Neuron (in vitro differentiated cells): Measurements from ENCODE around the gene DBNDD1.
"Not testable (repeated sequence)": the region's sequence is repeated elsewhere in the genome, so short reads cannot be mapped to it uniquely, and the experiment has no call there.

Experiments
- H2AFZ ChIP-seq: one replicate; pipeline ENCODE4 v1.6.1; 2013; ENCODE audit warnings: low read depth, mild to moderate bottlenecking, inconsistent platforms, low read length, moderate library complexity
- H3K27me3 ChIP-seq: one replicate; pipeline ENCODE4 v1.6.1; 2013; ENCODE audit warnings: low read length; ENCODE audit not compliant: insufficient read depth
- H3K36me3 ChIP-seq: one replicate; pipeline ENCODE4 v1.6.1; 2013; ENCODE audit warnings: low read length; ENCODE audit not compliant: insufficient read depth
- H3K4me1 ChIP-seq: one replicate; pipeline ENCODE4 v1.6.1; 2013; ENCODE audit warnings: low read length; ENCODE audit not compliant: insufficient read depth
- H3K4me3 ChIP-seq: 2 replicates; pipeline ENCODE4 v1.5.1; 2013; ENCODE audit warnings: mild to moderate bottlenecking, low read length, moderate library complexity
- H3K9me3 ChIP-seq: one replicate; pipeline ENCODE4 v1.6.1; 2013; ENCODE audit warnings: low read length

DBNDD1 gene

DNA sequence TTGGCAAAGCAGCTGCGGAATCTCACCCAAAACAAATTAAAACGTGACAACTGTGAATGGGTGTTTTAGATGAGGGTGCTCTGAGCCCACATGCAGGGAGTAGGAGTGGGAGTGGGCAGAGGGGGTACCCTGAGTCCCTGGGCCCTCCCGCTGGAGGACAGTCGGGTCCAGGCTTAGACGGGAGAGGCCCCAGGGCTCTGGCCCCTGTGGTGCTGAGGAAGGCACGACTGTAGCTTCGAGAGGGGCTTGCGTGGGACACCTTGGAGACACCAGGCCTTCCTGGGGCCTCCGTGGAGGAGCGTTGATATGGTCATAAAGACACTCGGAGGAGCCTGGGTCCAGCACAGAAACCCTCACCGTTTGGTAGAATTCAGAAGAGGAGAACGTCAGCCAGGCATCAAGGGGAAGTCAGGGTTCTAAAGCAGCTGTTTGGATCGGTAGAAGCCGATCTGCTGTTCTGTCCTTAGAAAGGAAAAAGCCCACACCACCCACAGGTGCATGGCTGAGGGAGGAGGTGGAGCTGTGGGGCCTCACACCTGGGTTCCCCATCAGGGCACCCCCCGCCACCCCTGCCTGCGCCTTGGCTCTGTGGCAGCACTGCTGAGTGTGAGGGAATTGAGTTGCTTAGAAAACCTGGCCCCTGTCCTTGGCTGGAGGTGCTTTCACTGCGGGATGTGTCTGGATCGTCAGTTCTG is 18.4 kb downstream of the DBNDD1 start:
- Histone ChIP-seq H3K9me3 (no peaks in the 10 kb centered on the region), H3K27me3 (no peaks in the 10 kb centered on the region)

DNA sequence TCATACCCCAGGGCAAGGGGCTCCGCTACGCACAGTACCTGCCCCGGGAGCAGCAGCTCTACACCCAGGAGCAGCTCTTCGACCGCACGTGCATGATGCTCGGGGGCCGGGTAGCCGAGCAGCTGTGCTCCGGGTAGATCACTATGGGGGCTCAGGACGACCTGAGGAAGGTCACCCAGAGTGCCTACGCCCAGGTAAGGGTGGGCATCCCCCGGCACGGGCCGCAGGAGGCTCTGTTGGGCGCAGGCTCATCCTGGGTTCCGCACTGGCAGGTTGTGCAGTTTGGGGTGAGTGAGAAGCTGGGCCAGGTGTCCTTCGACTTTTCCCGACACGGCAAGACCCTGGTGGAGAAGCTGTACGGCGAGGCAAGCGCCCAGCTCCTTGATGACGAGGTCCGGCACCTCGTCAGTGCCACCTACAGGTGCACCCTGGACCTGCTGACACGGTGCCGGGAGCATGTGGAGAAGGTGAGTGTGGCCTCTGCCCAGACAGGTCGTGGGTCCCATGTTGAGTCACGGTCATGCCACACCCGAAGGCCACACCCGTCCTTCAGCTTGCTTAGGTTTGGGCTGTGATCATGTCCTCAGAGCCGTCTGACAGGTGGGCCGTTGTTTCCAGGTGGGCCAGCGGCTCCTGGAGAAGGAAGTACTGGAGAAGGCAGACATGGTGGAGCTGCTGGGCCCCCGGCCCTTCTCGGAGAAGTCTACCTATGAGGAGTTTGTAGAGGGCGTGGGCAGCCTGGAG is 19.3 kb downstream of the DBNDD1 start:
- H3K4me3 ChIP-seq = no peak overlapping the region
- no peak overlapping the region for H2AFZ ChIP-seq
- H3K4me1 ChIP-seq = no peaks in the 10 kb centered on the region
- peaks cover 37% of the 10 kb centered on the region for H3K36me3 ChIP-seq
- peaks cover 6% of the 10 kb centered on the region for H3K9me3 ChIP-seq
- H3K27me3 ChIP-seq = no peaks in the 10 kb centered on the region

More for the DNA sequence above, 18.4 kb downstream of the DBNDD1 start:
- Histone ChIP-seq H2AFZ (no peak overlapping the region), H3K36me3 (peaks cover 29% of the 10 kb centered on the region), H3K4me1 (no peaks in the 10 kb centered on the region), H3K4me3 (no peak overlapping the region)

DNA sequence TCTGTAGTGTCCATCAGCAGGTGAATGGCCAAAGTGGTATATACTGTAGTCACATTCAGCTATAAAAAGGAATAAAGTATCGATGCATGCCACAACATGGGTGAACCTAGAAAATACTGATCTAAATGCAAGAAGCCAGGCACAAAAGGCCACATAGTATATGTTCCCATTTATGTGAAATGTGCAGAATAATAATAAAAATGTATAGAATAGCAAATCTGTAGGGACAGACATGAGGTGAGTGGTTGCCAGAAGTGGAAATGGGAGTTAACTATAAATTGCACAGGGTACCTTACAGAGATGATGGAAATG is 23.1 kb downstream of the DBNDD1 start:
- no peak overlapping the region for H2AFZ ChIP-seq
- no peaks in the 10 kb centered on the region for H3K4me1 ChIP-seq
- H3K27me3 ChIP-seq = no peaks in the 10 kb centered on the region
- H3K36me3 ChIP-seq = peaks cover 73% of the 10 kb centered on the region
- H3K4me3 ChIP-seq = no peak overlapping the region
- H3K9me3 ChIP-seq = peaks cover 14% of the 10 kb centered on the region

DNA sequence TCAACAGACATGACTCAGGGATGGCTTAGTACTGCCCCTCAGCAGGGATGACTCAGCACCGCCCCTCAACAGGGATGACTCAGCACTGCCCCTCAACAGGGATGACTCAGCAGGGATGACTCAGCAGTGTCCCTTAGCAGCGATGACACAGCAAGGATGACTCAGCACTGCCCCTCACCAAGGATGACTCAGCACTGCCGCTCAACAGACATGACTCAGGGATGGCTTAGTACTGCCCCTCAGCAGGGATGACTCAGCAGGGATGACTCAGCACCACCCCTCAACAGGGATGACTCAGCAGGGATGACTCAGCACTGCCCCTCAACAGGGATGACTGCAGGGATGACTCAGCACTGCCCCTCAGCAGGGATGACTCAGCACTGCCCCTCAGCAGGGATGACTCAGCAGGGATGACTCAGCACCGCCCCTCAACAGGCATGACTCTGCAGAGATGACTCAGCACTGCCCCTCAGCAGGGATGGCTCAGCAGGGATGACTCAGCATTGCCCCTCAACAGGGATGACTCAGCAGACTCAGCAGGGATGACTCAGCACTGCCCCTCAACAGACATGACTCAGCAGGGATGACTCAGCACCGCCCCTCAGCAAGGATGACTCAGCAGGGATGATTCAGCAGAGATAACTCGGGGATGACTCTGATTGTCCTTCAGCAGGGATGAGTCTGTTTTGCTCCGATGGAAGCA is 23.6 kb downstream of the DBNDD1 start:
- H2AFZ ChIP-seq, H3K4me3 ChIP-seq, H3K4me1 ChIP-seq, H3K27me3 ChIP-seq: not testable (repeated sequence)
- peaks cover 14% of the 10 kb centered on the region for H3K9me3 ChIP-seq
- peaks cover 78% of the 10 kb centered on the region for H3K36me3 ChIP-seq

DNA sequence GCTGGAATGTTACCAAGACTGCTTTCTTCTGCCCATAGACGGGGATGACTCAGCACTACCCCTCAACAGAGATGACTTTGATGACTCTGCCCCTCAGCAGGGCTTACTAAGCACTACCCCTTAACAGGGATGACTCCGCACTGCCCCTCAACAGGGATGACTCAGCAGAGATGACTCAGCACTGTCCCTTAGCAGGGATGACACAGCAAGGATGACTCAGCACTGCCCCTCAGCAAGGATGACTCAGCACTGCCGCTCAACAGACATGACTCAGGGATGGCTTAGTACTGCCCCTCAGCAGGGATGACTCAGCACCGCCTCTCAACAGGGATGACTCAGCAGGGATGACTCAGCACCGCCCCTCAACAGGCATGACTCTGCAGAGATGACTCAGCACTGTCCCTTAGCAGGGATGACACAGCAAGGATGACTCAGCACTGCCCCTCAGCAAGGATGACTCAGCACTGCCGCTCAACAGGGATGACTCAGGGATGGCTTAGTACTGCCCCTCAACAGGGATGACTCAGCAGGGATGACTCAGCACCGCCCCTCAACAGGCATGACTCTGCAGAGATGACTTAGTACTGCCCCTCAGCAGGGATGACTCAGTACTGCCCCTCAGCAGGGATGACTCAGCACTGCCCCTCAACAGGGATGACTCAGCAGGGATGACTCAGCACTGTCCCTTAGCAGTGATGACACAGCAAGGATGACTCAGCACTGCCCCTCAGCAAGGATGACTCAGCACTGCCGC is 24.4 kb downstream of the DBNDD1 start:
- H3K36me3 ChIP-seq = peaks cover 77% of the 10 kb centered on the region

DNA sequence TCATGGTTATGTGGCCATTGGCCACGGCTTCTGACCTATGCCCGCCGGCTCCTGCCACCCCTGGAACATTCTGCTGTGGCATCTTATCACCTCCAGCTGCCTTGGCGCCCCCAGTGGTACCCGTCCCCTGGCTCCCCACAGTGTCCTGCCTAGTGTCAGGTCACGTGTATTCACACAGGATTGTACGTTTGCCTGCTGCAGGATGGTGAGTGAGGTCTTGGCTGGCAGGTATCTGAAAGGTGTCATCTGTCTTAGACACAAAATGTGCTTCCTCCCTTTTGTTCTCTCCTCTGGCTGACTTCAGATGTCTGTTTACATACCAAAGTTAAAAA is 24.9 kb downstream of the DBNDD1 start:
- Histone ChIP-seq H3K4me3 (no peak overlapping the region), H3K4me1 (no peaks in the 10 kb centered on the region), H3K36me3 (peaks cover 73% of the 10 kb centered on the region), H3K27me3 (no peaks in the 10 kb centered on the region), H2AFZ (no peak overlapping the region), H3K9me3 (peaks cover 14% of the 10 kb centered on the region)

More for the DNA sequence above, 24.4 kb downstream of the DBNDD1 start:
- H2AFZ ChIP-seq, H3K27me3 ChIP-seq, H3K4me1 ChIP-seq, H3K4me3 ChIP-seq: not testable (repeated sequence)
- peaks cover 14% of the 10 kb centered on the region for H3K9me3 ChIP-seq

DNA sequence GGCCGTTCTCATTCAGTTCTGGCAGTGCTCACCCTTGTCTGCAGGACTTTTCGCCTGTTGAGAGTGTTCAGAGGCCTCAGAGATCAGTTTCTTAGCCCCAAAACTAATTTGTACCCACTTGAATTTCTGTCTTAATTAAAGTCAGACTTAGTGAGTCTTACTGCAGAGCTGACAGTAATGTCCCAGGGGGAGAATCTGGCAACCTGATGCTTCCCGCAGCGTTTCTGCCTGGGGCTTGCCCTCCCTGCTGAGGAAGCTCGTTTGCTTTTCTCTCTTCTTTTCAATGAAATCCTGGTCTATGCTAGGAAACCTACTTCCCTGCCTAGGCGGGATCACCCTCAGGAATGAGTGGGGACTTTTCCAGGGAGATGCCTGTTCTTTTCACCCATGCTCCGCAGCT is 25.3 kb downstream of the DBNDD1 start:
- Histone ChIP-seq H3K27me3 (no peaks in the 10 kb centered on the region), H3K36me3 (peaks cover 74% of the 10 kb centered on the region), H3K4me1 (no peaks in the 10 kb centered on the region), H2AFZ (no peak overlapping the region), H3K9me3 (peaks cover 14% of the 10 kb centered on the region), H3K4me3 (no peak overlapping the region)

DNA sequence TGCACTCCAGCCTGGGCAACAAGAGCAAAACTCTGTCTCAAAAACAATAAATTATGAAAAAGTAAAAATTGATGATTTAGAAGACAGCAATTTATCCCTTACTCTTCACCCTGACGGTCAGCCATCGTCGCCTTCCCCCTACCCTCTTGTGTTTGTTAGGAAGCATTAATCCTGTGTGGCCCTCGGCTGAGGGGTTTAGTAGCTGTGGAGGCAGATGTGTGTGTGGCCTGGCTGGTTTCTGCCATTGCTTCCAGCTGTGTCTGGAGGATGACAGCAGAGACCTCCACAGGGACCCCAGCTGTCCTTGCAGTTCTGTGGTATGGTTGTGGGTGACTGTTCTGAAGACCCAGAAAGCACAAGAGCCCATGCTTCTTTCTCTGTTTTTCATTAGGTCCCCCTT is 25.9 kb downstream of the DBNDD1 start:
- peaks cover 77% of the 10 kb centered on the region for H3K36me3 ChIP-seq
- no peaks in the 10 kb centered on the region for H3K4me1 ChIP-seq
- peaks cover 14% of the 10 kb centered on the region for H3K9me3 ChIP-seq
- no peak overlapping the region for H3K4me3 ChIP-seq
- no peaks in the 10 kb centered on the region for H3K27me3 ChIP-seq
- H2AFZ ChIP-seq = no peak overlapping the region

DNA sequence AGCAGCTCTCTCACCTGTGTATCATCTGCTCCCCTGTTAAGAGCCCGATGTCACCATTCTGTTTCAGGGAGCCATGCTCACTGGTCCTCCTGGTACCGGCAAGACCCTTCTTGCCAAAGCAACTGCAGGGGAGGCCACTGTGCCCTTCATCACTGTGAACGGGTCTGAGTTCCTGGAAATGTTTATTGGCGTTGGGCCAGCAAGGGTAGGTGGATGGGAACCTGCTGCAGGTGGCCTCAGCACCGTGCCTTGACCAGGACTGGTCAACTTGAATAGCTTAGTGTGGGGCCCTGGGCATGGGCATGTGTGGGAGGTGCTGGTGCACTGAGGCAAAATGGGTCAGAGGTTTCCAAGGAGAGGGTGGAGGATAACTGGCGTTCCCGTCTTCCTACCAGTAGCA is 28.5 kb downstream of the DBNDD1 start:
- Histone ChIP-seq H3K36me3 (peaks cover 74% of the 10 kb centered on the region), H3K4me3 (no peak overlapping the region), H3K27me3 (no peaks in the 10 kb centered on the region), H2AFZ (no peak overlapping the region), H3K4me1 (no peaks in the 10 kb centered on the region), H3K9me3 (peaks cover 14% of the 10 kb centered on the region)

DNA sequence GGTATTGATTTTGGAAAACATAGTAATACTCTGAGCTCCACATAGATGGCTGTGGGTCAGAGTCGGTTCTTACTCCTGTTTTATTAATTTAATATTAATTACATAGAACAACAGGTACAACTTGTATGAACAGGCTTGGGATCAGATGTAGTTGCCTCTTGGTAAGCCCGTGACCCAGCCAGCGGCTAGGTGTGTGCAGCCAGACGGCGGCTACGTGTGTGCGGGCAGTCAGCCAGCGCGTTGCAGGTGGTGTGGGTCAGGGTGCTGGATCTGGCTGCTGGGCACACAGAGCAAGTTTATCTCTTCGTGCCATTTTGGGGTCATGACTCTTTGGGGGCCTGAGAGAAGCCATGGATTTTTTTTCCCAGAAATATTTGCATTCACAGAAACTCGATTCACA is 30.3 kb downstream of the DBNDD1 start:
- H3K4me3 ChIP-seq = no peak overlapping the region
- H3K4me1 ChIP-seq = no peaks in the 10 kb centered on the region
- H3K36me3 ChIP-seq = peaks cover 70% of the 10 kb centered on the region
- no peaks in the 10 kb centered on the region for H3K9me3 ChIP-seq
- no peak overlapping the region for H2AFZ ChIP-seq
- no peaks in the 10 kb centered on the region for H3K27me3 ChIP-seq

DNA sequence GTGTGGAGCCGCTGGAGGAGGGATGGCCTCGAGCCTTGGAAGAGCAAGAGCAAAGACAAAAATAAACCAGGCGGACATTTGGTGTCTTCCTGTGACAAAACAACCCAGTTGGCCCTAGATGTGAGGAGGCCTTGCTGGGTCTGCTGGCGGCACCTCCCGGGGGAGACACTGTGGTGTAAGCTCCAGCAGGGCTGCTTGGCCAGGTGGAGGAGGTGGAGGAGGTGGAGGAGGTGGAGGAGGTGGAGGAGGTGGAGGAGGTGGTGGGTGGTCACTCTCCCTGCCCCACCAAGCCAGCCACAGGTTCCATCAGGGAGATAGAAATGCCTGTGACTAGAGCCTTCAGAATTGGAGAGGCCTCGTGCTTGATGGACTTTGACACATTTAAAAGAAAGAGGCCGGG is 32.1 kb downstream of the DBNDD1 start:
- Histone ChIP-seq H3K9me3 (no peaks in the 10 kb centered on the region), H3K4me1 (no peaks in the 10 kb centered on the region), H3K4me3 (no peak overlapping the region), H3K27me3 (no peaks in the 10 kb centered on the region), H2AFZ (no peak overlapping the region), H3K36me3 (peaks cover 68% of the 10 kb centered on the region)

DNA sequence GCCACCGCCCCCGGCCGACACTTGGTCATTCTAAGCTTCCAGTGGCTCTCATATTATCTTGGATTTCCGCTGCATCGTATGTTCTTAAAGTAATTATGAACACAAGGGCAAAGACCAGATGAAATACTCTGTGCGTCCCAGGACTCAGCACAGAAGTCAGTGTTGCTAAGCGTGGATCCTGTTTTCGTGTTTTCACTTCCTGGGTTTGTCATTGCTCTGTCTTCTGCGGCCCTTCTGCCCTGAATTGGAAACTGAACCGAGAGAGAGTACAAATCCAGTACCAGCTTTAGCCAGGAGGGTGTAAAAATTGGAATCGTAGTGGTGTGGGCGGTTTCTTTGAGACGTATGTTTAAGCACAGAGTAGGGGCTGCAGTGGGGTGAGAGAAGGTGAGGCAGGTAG is 32.7 kb downstream of the DBNDD1 start:
- Histone ChIP-seq H3K27me3 (no peaks in the 10 kb centered on the region), H3K9me3 (no peaks in the 10 kb centered on the region), H3K4me3 (no peak overlapping the region), H2AFZ (no peak overlapping the region), H3K4me1 (no peaks in the 10 kb centered on the region), H3K36me3 (peaks cover 68% of the 10 kb centered on the region)

DNA sequence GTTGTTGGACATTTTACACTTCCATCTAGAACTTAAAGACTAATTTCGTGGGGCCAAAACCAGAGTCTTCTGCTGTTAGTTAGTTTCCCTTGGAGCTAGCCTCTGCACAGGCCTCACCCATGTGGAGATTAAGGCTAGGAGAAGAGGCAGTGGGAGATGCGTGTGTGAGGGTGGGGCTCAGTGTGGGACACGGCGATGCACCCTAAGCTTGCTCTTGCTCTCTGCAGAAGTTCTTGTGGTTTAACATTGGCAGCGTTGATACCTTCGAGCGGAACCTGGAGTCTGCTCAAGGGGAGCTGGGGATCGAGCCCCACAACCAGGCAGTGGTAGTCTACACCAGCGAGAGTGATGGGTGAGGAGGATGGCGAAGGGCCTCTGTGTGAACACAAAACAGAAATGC is 34.0 kb downstream of the DBNDD1 start:
- H3K36me3 ChIP-seq = peaks cover 64% of the 10 kb centered on the region
- no peaks in the 10 kb centered on the region for H3K9me3 ChIP-seq
- H3K4me3 ChIP-seq = no peak overlapping the region
- no peaks in the 10 kb centered on the region for H3K27me3 ChIP-seq
- H2AFZ ChIP-seq = no peak overlapping the region
- H3K4me1 ChIP-seq = no peaks in the 10 kb centered on the region
